Fibroblast of pulmonary artery (primary cell): ENCODE data around the gene LTN1.

ENCODE experiments used
- DNase-seq: peaks from one replicate; pipeline ENCODE4 v3.0.0-alpha.2; 2010; ENCODE audit warnings: low read depth
- H3K4me3 ChIP-seq: replicated peaks from 2 replicates; pipeline ENCODE4 v1.5.1; 2011; ENCODE audit warnings: low read depth, mild to moderate bottlenecking, control low read depth, low read length, moderate library complexity
- CTCF ChIP-seq: IDR thresholded peaks from 2 replicates; pipeline ENCODE4 v1.5.1; 2011; ENCODE audit warnings: mild to moderate bottlenecking, control low read depth, low read length, inconsistent platforms; ENCODE audit errors: missing control alignments

LTN1 gene

DNA sequence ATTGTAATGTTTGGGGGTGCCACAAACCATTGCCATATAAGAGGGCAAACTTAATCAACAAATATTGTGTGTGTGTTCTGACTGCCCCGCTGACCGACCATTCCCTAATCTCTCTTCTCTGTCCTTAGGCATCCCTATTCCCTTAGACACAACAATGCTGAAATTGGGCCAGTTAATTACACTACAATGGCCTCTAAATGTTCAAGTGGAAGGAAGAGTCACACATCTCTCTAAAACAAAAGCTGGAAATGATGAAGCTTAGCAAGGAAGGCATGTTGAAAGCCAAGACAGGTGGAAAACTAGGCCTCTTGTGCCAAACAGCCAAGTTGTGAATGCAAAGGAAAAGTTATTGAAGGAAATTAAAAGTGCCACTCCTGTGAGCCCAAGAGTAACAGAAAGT is 30.2 kb downstream of the LTN1 start:
- DNase-seq, result no peak
- no peak for TF ChIP-seq CTCF
- no peak overlapping the region for H3K4me3 ChIP-seq

DNA sequence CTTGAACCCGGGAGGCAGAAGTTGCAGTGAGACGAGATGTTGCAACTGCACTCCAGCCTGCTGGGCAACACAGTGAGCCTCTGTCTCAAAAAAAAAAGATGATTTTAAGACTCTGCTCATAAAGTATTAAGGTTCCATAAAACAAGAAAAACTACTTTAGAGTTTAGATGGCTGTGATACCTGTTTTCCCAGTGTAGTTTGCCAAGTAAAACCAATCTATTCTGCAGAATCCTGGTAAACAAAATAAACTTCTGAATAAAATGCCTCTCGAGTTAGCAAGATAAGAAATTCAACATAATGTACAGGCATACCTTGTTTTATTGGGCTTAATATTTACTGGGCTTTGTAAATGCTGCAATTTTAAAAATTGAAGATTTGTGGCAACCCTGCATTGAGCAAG is 30.8 kb downstream of the LTN1 start:
- no peak for DNase-seq
- no peak for TF ChIP-seq CTCF
- no peak overlapping the region for H3K4me3 ChIP-seq

- TF ChIP-seq CTCF, result no peak
- H3K4me3 ChIP-seq, result no peak overlapping the region
- DNase-seq, result no peak
These were observed 32.4 kb downstream of the LTN1 start for GRCh38 chr21:28960245-28960644.

GRCh38 chr21:28959367-28960099 is 33.1 kb downstream of the LTN1 start:
- DNase-seq, result peak; percentile 84
- no peak for TF ChIP-seq CTCF
- H3K4me3 ChIP-seq, result no peak overlapping the region

GRCh38 chr21:28953247-28953646 is 39.4 kb downstream of the LTN1 start:
- DNase-seq, result no peak
- TF ChIP-seq CTCF, result no peak
- H3K4me3 ChIP-seq, result no peak overlapping the region

- DNase-seq, result no peak
- TF ChIP-seq CTCF, result no peak
- H3K4me3 ChIP-seq, result no peak overlapping the region
These were observed 40.0 kb downstream of the LTN1 start for GRCh38 chr21:28952686-28953085.

DNA sequence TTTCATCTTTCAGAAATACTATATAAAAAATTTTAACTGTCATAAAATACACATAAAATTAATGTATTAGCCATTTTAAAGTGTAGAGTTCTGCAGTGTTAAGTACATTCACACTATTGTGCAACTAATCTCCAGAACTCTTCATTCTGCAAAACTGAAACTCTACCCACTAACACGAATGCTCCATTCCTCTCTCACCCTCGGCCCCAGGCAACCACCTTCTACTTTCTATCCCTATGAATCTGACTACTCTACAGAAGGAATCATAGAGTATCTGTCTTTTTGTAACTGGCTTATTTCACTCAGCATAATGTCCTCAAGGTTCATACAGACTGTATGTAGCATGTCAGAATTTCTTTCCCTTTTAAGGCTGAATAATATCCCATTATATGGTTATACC is 43.4 kb downstream of the LTN1 start:
- DNase-seq, result no peak
- TF ChIP-seq CTCF, result no peak
- no peak overlapping the region for H3K4me3 ChIP-seq
